ENCODE results near the gene CNMD. TPM values are rescaled to one million over a fixed set of nuclear protein-coding genes. Genes with fewer than 3 reads are reported as not detected.

Gene CNMD
- total RNA-seq, 1 donor from 2014 or later, result 5.5 TPM

GRCh38 chr13:52744842-52745375 is 5.3 kb upstream of the CNMD start:
- Mint-ChIP-seq H3K27ac (no peak overlapping the region), H3K4me3 (no peak overlapping the region), H3K9me3 (peaks cover 5% of the 10 kb centered on the region), H3K27me3 (ENCODE audit: insufficient read depth, low read depth) (peaks cover 14% of the 10 kb centered on the region), H3K36me3 (no peaks in the 10 kb centered on the region), H3K4me1 (peaks cover 2% of the 10 kb centered on the region)
- Histone ChIP-seq H3K4me2 (no peak overlapping the region), H2AFZ (replicated peaks) (no peak overlapping the region), H3K27ac (no peak overlapping the region), H3K9me3 (ENCODE audit: low read depth) (no peaks in the 10 kb centered on the region), H3K27me3 (peaks cover 9% of the 10 kb centered on the region), H3K9ac (no peak overlapping the region), H3K4me3 (no peak overlapping the region), H4K20me1 (ENCODE audit: low read depth) (no peaks in the 10 kb centered on the region), H3K79me2 (ENCODE audit: low read depth) (no peaks in the 10 kb centered on the region), H3K4me1 (peaks cover 7% of the 10 kb centered on the region), H3F3A (ENCODE audit: low read depth) (peaks cover 3% of the 10 kb centered on the region), H3K36me3 (no peaks in the 10 kb centered on the region)
- no peak for TF ChIP-seq CTCF (IDR thresholded peaks at IDR 0.05)
- TF ChIP-seq EZH2phosphoT487 (IDR thresholded peaks at IDR 0.05), result no peak
- no peak for TF ChIP-seq EZH2 (IDR thresholded peaks at IDR 0.05)
- no peak for DNase-seq (ENCODE audit: low spot score)

GRCh38 chr13:52743988-52744387 is 4.4 kb upstream of the CNMD start:
- H3K27me3 Mint-ChIP-seq (ENCODE audit: insufficient read depth, low read depth), result peaks cover 16% of the 10 kb centered on the region
- H3K79me2 ChIP-seq (ENCODE audit: low read depth), result no peaks in the 10 kb centered on the region
- no peak overlapping the region for H3K27ac ChIP-seq
- H3K4me1 ChIP-seq, result peaks cover 5% of the 10 kb centered on the region
- no peak overlapping the region for H3K4me3 ChIP-seq
- peaks cover 5% of the 10 kb centered on the region for H3K4me1 Mint-ChIP-seq
- no peak for TF ChIP-seq EZH2 (IDR thresholded peaks at IDR 0.05)
- no peak for TF ChIP-seq CTCF (IDR thresholded peaks at IDR 0.05)
- no peak for TF ChIP-seq EZH2phosphoT487 (IDR thresholded peaks at IDR 0.05)
- peaks cover 18% of the 10 kb centered on the region for H3K27me3 ChIP-seq
- no peaks in the 10 kb centered on the region for H3K9me3 ChIP-seq (ENCODE audit: low read depth)
- no peak overlapping the region for H3K4me3 Mint-ChIP-seq
- H3K9me3 Mint-ChIP-seq, result peaks cover 5% of the 10 kb centered on the region
- H2AFZ ChIP-seq (replicated peaks), result no peak overlapping the region
- H3K9ac ChIP-seq, result no peak overlapping the region
- no peaks in the 10 kb centered on the region for H3K36me3 Mint-ChIP-seq
- H3K27ac Mint-ChIP-seq, result no peak overlapping the region
- no peak overlapping the region for H3K4me2 ChIP-seq
- H3F3A ChIP-seq (ENCODE audit: low read depth), result peaks cover 7% of the 10 kb centered on the region
- no peaks in the 10 kb centered on the region for H3K36me3 ChIP-seq
- no peak for DNase-seq (ENCODE audit: low spot score)
- no peaks in the 10 kb centered on the region for H4K20me1 ChIP-seq (ENCODE audit: low read depth)

DNA sequence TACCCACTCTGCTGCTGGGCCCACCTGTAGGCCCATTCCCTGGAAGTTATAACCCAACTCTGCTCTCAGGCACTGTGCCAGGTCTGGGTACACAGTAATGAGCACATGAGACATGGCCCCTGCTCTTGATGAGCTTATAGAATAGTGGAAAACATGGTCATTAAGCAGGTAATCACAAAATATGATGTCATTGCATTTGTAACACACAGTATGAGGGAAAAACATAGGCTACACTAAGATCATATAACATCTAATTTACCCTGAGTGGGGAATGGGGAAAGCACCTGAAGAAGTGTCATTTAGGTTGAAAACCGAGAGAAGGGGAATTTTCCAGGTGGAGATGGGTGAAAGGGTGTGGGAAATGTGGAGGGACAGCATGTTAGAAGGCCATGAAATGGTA is 3.9 kb upstream of the CNMD start:
- H3K4me2 ChIP-seq, result no peak overlapping the region
- H3K27ac Mint-ChIP-seq, result no peak overlapping the region
- H3K4me1 ChIP-seq, result peaks cover 1% of the 10 kb centered on the region
- H3K4me3 Mint-ChIP-seq, result no peak overlapping the region
- no peak overlapping the region for H2AFZ ChIP-seq (replicated peaks)
- H3K27me3 Mint-ChIP-seq (ENCODE audit: insufficient read depth, low read depth), result peaks cover 17% of the 10 kb centered on the region
- peaks cover 20% of the 10 kb centered on the region for H3K27me3 ChIP-seq
- H3K9me3 ChIP-seq (ENCODE audit: low read depth), result no peaks in the 10 kb centered on the region
- no peaks in the 10 kb centered on the region for H4K20me1 ChIP-seq (ENCODE audit: low read depth)
- no peak overlapping the region for H3K27ac ChIP-seq
- H3K4me3 ChIP-seq, result no peak overlapping the region
- no peak overlapping the region for H3K9ac ChIP-seq
- H3F3A ChIP-seq (ENCODE audit: low read depth), result peaks cover 7% of the 10 kb centered on the region
- H3K79me2 ChIP-seq (ENCODE audit: low read depth), result no peaks in the 10 kb centered on the region
- DNase-seq (ENCODE audit: low spot score), result no peak
- TF ChIP-seq CTCF (IDR thresholded peaks at IDR 0.05) (no peak), EZH2phosphoT487 (IDR thresholded peaks at IDR 0.05) (no peak), EZH2 (IDR thresholded peaks at IDR 0.05) (no peak)
- H3K4me1 Mint-ChIP-seq, result peaks cover 6% of the 10 kb centered on the region
- no peaks in the 10 kb centered on the region for H3K36me3 ChIP-seq
- H3K9me3 Mint-ChIP-seq, result peaks cover 5% of the 10 kb centered on the region
- H3K36me3 Mint-ChIP-seq, result no peaks in the 10 kb centered on the region
